Fibroblast of lung (primary cell): ENCODE results near the gene SH3GL2.
A peak's percentile ranks its signal among the peaks of the same experiment; 100 is the strongest.

Experiments
- EZH2 ChIP-seq: IDR thresholded peaks from 2 replicates; pipeline ENCODE4 v1.5.1; 2012; ENCODE audit warnings: low read length, control low read depth, mild to moderate bottlenecking; ENCODE audit errors: missing control alignments
- TF ChIP-seq, protein P1 (sequence below), 2 donors: IDR thresholded peaks in 1 of 2; conservative IDR thresholded peaks in 1 of 2; 1 replicate in 1 of 2; 2 replicates in 1 of 2; pipeline ENCODE4 v1.5.1; 2011 to 2012; ENCODE audit warnings: low read length in 2 of 2, control low read depth in 1 of 2, inconsistent platforms in 1 of 2, low read depth in 1 of 2, mild to moderate bottlenecking in 1 of 2

DNA sequence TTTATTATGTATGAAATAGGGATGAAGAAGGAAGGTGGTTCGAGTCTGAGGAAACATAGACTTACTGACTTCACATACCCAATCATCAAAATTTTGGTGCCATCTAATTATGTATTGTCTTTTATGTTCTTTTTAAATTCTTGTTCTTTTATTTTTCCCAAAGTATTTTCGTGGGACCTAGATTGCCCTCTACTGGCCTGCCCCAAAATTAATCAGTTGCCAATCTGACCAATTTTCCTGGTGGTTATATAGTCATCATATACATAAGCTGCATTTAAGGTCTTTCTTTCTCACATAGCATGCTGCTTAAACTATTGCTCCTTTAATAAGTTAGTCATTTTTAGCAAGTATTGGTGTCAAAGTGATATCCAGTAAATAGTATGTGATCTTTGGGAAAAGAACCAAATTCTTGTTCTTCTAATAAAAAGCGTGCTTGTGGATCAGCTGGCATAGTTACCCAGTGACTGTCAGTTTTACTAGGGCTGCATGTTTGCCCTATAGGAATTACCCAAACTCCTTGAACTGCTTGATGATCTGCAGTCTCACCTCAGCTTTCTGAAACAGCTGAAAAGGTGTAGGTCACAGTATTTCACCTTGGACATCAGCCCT lies 223.5 kb downstream of the SH3GL2 start:
- TF ChIP-seq, protein P1, sequence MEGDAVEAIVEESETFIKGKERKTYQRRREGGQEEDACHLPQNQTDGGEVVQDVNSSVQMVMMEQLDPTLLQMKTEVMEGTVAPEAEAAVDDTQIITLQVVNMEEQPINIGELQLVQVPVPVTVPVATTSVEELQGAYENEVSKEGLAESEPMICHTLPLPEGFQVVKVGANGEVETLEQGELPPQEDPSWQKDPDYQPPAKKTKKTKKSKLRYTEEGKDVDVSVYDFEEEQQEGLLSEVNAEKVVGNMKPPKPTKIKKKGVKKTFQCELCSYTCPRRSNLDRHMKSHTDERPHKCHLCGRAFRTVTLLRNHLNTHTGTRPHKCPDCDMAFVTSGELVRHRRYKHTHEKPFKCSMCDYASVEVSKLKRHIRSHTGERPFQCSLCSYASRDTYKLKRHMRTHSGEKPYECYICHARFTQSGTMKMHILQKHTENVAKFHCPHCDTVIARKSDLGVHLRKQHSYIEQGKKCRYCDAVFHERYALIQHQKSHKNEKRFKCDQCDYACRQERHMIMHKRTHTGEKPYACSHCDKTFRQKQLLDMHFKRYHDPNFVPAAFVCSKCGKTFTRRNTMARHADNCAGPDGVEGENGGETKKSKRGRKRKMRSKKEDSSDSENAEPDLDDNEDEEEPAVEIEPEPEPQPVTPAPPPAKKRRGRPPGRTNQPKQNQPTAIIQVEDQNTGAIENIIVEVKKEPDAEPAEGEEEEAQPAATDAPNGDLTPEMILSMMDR (conservative IDR thresholded peaks at IDR 0.05 in 1 of 2, IDR thresholded peaks at IDR 0.05 in 1 of 2; ENCODE audit: low read depth in 1 of 2, low read length in 2 of 2), result peak; percentile 67 to 71
- no peak for TF ChIP-seq EZH2
